Medulla oblongata (tissue), 1 donor: ENCODE data around the gene FAM217A.

Source experiments
- DNase-seq: peaks from one replicate; pipeline ENCODE4 v3.0.0-alpha.2; 2015; ENCODE audit errors: extremely low spot score

FAM217A gene

DNA sequence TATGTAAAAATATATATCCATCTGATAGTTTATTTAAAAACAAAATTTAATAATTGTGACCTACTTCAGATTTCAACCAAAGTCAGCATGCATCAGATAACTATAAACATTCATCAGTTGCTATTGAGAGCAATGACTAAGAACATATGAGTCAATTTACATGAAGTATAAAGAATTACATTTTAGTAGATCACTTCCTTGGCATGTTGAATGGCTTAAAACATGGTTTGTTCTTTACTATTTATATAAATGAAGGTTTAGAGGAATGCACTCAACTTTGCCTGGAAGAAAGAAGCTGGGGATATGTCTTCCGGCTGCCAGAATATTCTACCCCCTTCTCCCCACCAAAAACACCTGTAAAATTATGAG is 6.4 kb upstream of the FAM217A start:
- no peak for DNase-seq

DNA sequence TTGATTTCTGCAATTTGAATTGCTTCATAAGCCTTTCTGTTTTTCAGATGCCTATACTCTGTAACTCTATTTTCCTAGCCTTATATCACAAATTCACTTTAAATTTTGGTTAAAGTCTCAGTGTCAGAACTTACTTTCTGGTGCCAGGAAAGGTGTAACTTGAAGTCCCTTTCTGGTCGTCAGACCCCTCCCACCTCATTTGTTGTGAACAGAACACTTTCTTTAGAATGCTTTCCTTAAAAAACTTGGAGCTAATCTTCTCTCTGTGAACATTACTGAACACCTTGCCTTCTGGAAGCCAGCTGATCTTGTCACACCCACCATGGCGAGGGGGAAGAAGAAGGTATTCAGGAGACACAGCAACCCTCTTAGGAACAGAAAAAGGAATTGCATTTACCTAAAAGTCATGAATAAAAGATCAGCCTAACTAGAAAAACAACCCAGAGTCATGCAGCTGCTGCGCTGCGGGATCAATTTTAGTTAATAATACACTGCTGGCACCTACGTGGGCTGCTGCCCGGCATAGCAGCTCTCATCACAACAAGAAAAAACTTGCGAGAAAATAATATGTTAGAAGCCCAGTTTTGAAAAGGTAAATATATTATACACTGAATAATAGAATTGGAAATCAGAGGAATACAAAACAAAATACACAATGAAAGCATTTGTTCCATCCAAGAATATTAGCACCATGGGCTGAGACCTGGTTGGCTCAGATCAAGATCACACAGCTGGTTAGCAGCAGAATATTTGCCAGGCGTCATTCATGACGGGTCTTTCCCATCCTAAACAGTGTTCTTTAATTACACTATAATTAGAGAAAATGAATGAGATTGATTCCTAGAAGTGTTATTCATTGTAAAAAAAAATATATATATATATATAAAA is 5.8 kb upstream of the FAM217A start:
- no peak for DNase-seq

DNA sequence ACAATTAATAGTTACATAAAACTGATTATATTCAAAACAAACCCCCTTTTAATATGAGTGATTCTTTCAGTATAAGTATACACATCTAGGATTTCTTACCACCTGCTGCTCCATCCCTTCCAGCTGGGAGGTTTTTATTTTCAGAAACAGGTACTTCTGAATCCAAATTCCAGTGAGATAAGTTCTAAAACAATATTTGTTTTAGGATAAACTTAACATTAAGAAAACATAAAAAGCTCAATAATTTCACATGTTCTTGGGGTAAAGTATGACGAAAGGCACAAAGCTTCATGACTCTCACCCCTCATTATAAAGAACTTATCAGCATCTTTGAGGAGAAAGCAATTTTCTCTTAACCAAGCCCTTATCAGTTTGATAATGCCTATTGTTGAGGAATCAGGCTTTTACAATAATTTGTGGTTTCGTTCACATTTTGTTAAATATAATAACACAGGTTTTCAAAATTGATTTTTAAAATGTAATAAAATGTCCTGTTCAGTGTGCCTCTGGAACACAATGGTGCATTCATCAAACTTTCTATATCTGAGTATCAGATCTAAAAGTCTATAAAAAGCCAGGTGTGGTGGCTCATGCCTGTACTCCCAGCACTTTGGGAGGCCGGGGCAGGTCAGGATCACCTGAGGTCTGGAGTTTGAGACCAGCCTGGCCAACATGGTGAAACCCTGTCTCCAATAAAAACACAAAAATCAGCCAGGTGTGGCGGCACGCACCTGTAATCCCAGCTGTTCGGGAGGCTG is 4.3 kb downstream of the FAM217A start:
- DNase-seq = no peak

DNA sequence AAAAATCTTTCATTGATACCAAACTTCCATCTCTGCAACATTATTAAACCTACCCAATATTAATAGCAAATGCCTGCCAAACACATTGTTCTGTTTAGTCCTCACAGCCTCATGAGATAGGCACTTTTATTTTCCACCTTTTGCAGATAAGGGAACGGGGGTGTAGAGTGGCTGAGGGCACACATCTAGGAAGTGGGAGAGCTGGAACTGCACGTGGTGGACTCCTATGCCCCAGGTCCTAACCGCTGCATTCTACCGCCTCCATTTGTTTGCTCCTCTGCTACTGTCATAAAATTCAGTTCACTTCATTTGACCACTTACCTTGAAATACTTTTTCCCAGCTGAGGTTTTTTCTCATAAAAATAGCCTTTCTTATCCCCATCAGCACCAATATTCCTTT is 7.6 kb downstream of the FAM217A start:
- no peak for DNase-seq

DNA sequence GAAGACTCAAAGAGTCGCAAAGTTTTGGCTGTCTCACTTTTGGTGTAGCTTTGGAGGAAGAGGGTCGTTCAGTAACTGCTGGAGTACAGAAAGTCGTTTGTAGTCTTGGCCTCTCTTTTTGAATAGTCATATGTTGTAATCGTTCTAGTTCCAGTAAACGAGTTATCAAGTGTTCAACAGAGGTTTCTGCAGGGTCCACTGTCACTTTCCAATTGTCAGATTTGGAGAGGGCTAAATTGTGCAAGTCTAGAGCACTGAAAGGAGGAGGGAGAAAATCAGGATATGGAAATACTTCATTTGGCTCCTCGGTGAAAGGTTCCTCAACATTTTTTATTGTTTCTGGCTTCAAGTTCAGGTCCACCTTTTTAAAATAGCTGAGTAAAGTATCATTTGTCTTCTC is 9.7 kb downstream of the FAM217A start:
- no peak for DNase-seq

DNA sequence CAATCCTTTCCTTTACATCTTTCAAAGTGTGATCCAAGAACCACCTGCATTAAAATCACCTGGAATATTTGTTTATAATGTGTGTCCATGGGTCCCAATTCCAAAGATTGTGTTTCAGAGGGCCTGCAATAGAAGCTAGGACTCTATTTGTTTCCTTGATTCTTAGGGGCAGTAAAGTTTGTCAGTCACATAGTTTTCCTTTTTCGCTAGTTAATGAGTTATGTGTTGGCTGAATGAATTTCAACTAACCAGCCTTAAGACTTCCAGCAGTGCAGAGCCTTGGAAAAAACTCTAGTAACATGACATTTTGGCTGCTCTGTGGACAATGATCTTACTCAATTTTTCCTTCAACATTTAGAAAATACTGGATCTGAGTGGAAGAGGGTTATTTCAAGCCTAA is 11.3 kb downstream of the FAM217A start:
- DNase-seq = no peak

DNA sequence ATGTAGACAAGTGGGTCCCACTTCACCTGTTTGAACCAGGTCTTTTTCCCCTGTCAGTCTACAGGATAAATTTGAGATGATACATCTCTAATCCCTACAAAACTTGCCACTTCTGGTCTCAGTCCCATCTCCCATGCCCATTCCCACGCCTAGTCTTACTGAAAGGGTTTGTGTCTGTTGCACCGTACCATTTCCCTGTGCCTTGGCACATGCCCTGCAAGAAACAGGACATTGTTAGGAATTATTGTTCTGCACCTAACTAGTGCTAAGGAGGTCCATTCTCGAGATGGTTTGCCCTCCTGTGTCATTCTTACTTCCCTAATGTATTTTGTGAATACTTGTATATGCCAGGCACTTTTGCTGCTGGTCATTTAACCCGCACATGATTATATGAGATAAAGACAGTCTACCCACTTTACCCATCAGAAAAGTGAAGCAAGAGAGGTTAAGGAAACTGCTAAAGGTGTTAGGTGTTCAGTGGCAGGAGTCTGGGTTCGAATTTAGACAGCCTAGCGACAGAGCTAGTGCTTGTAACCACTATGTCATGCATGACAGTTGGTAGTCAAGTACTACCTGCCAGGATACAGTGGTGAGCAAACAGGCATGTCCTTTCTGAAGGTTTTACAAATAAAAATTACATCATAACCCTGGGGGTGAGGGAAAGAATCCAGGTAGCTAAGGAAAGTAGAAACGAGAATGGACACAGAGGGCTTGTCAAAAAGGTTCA is 12.7 kb downstream of the FAM217A start:
- DNase-seq = no peak

DNA sequence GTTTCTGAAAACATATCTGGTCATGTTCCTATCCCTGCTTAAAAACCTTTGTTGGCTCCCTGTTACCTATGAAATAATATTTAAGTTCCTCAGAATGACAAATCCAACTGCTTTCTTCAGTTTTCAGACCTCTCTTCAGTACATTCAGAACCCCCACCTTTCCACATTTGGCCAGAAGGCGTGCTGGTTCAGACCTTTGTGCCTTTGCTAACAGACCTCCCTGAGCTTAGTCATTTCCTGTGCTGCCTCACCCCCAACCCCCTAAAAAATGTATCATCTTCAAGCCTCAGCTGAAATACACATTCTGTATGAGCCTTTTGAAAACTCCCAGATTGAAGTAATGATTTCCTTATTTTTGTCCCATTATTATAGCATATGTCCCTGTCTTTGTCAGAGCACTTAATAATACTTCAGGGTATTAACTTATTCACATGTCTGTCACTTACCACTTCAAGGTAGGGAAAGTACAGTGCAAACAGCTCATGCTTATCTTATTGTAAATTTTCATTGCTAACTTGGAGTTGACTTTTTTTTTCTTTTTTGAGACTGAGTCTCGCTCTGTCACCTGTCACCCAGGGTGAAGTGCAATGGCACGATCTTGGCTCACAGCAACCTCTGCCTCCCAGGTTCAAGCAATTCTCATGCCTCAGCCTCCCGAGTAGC is 19.7 kb downstream of the FAM217A start:
- DNase-seq = no peak

DNA sequence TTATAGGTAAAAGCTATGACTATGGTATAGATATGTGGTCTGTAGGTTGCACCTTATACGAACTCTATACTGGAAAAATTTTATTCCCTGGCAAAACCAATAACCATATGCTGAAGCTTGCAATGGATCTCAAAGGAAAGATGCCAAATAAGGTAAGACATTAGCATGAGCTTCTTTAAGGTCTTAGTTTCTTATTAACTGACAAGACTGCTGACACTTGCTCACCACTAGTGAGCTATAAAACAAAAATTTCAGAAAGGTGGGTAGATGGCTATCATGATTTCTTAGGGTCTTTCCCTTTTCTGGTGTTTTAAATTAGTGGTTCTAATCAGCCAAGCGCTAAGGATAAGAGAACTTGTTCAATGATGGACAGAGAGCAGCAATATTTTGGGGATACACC is 21.9 kb downstream of the FAM217A start:
- DNase-seq = no peak

DNA sequence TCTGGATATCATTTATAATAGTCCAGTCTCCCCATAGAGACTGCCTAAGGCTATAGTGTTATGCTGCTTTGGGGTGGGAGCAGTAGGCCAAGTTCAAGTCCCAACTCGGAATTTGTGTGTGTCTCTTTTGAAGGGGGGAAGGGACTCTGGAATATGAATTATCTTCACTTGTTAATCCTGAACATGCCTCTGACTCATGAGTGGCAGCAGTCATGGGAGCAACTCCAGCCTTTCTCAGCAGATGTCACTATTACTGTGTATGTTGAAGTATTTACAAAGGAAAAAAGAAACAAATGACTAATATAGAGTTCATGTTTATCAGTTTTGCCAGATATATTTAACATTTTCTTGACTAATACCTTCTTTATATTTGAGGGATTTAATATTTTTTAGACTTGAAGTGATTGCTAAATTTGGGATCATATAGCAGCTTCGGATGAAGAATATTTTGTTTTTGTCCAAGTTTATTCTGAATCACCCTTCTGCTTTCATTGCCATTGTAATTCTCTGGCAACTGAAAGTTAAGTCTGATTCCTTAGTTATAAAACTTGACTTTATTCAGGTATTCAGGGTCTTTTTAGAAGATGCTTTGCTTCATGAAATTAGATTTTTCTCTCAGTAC is 23.4 kb downstream of the FAM217A start:
- DNase-seq = peak; percentile 56

DNA sequence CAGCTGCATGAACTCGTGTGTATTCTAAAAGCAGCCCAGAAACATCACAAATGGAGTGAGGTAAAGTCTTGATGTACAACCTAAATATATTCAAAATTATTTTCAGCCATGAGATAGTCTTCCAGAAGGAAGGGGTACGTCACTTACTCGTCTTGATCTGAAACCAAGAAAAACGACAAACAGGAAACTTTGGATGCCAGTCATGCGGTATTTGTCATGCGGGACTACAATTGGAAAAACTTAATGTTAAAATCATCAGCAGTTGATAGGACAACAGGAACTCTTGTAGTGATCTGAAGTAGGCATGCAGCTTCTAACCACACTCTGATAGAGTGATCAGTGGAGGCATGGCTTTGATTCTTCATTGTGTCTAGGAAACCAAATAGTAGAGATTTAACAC is 29.7 kb downstream of the FAM217A start:
- DNase-seq = no peak

DNA sequence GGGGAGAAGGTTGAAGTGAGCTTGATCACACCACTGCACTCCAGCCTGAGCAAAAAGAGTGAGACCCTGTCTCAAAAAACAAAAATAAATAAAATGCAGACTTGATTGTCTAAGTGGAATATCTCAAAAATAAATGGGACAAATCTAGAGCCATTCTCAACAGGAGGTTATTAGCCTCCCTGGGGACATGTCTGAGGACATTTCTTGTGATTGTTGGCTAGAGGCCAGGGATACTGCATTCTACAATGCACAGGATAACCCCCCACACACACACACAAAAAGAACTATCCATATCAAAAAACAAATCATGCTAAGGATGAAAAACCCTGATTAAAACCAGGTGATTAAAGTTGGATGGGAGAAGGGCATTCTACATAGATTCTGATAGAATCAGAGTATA is 37.5 kb downstream of the FAM217A start:
- no peak for DNase-seq

DNA sequence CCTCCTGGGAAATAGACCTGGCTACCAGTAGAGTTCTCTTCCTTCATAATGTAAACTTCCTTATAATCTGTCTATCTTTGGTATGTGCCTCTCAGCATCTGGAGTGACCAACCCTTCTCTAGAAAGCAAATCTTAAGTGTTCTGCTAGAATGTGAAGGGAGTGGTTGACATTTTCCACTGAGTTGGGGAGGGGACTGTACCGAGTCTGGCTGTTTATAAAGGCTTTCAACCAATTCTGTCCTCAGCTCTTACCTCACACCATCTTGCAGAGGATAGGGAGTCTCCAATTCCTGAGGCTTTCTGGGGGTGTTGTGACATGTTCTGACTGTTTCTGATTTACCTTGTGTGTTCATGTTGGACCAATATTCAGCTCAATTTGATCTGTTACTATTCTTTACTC is 39.6 kb downstream of the FAM217A start:
- DNase-seq = no peak

DNA sequence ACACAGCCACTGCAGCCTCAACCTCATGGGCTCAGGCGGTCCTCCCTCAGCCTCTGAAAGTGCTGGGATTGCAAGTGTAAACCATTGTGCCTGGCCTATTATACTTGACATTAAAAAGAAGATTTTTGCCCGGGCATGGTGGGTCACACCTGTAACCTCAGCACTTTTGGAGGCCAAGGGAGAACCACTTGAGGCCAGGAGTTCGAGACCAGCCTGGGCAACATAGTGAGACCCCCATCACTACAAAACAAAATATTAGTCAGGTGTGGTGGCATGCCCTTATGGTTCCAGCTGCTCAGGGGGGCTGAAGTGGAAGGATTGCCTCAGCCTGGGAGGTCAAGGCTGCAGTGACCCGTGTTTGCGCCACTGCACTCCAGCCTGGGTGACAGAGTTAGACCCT is 42.4 kb downstream of the FAM217A start:
- DNase-seq = no peak

DNA sequence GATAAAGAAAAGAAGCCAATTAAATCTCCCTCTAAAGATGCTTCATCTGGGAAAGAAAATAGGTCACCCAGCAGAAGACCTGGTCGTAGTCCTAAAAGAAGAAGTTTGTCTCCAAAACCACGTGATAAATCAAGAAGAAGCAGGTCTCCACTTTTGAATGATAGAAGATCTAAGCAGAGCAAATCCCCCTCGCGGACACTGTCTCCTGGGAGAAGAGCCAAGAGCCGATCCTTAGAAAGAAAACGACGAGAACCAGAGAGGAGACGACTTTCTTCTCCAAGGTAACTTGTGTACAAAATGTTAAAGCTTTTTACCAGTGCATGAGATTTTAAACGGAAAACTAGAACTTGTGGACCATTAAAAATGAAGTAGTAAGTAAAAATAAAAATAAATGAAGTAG is 46.5 kb downstream of the FAM217A start:
- no peak for DNase-seq

DNA sequence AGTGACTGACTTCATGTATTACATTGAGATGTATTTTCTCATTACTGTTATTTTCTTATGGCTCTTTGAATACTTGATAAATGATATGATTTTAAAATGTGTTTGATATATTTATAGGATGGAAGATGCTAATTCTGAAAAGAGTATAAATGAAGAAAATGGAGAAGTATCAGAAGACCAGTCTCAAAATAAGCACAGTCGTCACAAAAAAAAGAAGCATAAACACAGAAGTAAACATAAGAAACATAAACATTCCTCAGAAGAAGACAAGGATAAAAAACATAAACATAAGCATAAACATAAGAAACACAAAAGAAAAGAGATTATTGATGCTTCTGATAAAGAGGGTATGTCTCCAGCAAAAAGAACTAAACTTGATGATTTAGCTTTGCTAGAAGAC is 47.5 kb downstream of the FAM217A start:
- DNase-seq = no peak

DNA sequence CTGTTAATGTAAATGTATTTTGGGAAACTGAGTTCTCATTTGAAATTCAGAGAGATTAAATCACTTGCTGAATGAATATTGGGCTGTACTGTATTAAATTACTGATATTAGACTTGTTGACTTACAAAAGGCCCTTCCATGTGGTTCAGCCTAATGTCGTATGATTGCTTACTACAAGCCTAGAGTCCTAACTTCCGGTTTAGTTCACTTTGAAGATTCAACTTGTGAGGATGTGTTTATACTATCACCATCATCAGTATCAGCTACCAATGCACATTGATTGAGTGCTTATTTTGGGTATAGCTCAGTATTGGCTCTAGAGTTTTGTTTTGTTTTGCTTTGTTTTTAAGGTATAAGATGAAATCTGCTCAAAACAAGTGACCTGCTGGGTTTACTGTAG is 48.3 kb downstream of the FAM217A start:
- no peak for DNase-seq

DNA sequence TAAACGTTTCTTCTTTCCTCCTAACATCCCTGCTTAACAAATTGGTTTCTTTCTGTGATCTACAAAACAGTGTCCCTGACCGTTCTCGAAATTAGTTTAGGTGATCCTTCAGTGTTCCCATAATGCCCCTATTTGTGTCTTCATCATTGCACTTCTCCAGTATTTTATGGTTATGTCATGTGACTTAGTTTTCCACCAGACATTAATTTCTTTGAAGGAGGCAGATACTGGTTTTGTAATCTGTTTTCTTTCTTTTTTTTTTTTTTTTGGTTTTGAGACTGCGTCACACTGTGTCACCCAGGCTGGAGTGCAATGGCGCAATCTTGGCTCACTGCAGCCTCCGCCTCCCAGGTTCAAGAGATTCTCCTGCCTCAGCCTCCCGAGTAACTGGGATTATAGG is 49.2 kb downstream of the FAM217A start:
- no peak for DNase-seq

DNA sequence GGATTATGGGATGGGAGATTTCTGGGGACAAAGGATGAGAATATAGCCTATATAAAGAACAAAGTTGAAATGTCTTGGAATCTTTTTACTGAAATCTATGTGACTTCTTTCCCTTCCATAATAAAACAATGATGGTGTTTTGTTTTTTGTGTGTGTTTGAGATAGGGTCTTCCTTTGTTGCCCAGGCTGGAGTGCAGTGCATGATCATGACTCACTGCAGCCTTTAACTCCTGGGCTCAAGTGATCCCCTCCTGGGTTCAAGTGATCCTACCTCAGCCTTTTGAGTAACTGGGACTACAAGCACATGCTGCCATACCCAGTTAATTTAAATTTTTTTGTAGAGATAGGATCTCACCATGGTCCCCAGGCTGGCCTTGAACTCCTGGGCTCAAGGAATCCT is 50.9 kb downstream of the FAM217A start:
- no peak for DNase-seq

DNA sequence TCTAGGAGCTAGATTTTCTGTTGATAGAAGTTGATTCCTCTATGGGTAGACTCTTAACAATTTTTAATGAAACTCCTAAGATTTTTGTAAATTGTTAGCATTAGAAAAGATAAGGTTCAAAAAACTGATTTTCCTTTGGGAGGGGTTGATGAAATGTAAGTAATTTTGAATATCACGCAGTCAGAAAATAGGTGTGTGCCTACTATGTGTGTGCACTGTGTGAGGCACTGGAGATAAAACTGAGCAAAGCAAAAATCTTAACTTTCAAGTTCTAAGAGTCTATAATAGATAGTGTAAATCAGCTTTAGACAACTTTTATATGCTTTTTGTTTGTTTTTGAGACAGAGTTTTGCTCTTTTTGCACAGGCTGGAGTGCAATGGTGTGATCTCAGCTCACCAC is 53.3 kb downstream of the FAM217A start:
- DNase-seq = no peak

DNA sequence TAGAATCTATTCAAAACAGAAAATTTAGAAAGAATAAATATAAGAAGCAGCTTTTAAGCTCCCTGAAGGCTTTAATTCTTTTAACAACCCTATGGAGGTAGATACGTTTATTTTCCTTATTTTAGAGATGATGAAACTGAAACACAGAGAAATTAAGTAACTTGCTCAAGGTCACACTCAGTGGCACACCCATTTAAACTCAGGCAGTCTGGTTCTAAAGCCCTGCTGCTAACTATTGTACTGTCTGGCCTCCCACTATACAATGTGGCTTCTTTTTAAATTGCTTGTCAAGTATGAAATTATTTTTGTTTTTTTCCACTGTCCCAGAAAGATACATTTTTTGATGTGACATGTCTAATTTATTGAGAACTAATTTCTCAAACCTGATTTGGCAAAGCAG is 55.7 kb downstream of the FAM217A start:
- DNase-seq = no peak
